WTC11 (cell line): ENCODE measurements around the gene HIGD1B. TPM values are rescaled to one million over a fixed set of nuclear protein-coding genes. Genes with fewer than 3 reads are reported as not detected.

Source experiments
- ATAC-seq: fragments of 200-7000 bp; cut with Tn5 transposase; 2 replicates; pipeline ENCODE4 v1.10.0; 2021; ENCODE audit warnings: mild to moderate bottlenecking, moderate library complexity
- CTCF ChIA-PET: fragments of 300-600 bp; sonication (Branson Sonifier 250); formaldehyde crosslinking; loops from one replicate; lab custom pipeline; 2021; ENCODE audit warnings: antibody characterized with exemption; lab: Charles Lee
- POLR2A ChIA-PET: fragments of 350-600 bp; sonication (Branson Sonifier 250); formaldehyde crosslinking; loops from one replicate; lab custom pipeline; 2021; ENCODE audit warnings: antibody characterized with exemption; lab: Charles Lee
- DNase-seq: peaks from one replicate; pipeline ENCODE4 v3.0.0; 2021; ENCODE audit warnings: low spot score
- H3K27ac Mint-ChIP-seq: 2 replicates; pipeline ENCODE4 v1.8.0; 2021; ENCODE audit warnings: mixed read lengths
- H3K27me3 Mint-ChIP-seq: 2 replicates; pipeline ENCODE4 v1.8.0; 2021; ENCODE audit warnings: low read depth, mild to moderate bottlenecking, moderate library complexity, mixed read lengths
- H3K36me3 Mint-ChIP-seq: 2 replicates; pipeline ENCODE4 v1.8.0; 2021; ENCODE audit warnings: mixed read lengths
- H3K4me1 Mint-ChIP-seq: 2 replicates; pipeline ENCODE4 v1.8.0; 2022; ENCODE audit warnings: mixed read lengths
- H3K4me3 Mint-ChIP-seq: 2 replicates; pipeline ENCODE4 v1.8.0; 2021; ENCODE audit warnings: mild to moderate bottlenecking, moderate library complexity, mixed read lengths
- H3K9me3 Mint-ChIP-seq: 2 replicates; pipeline ENCODE4 v1.8.0; 2021; ENCODE audit warnings: mixed read lengths
- ATF1 ChIP-seq: sonication (generic); formaldehyde crosslinking; IDR thresholded peaks from 2 replicates; pipeline ENCODE4 v1.8.1; 2023; ENCODE audit warnings: mild to moderate bottlenecking, moderate library complexity, missing genetic modification reagents
- CBFB ChIP-seq: sonication (generic); formaldehyde crosslinking; IDR thresholded peaks from 2 replicates; pipeline ENCODE4 v1.8.1; 2022; ENCODE audit warnings: mild to moderate bottlenecking, low read depth, missing genetic modification reagents
- CREB1 ChIP-seq: sonication (generic); formaldehyde crosslinking; IDR thresholded peaks from 2 replicates; pipeline ENCODE4 v1.8.0; 2023; ENCODE audit warnings: mild to moderate bottlenecking, missing genetic modification reagents
- CTCF ChIP-seq: fragments of 200-600 bp; IDR thresholded peaks from 2 replicates; pipeline ENCODE4 v1.8.0; 2022; ENCODE audit warnings: antibody characterized with exemption
- ELF4 ChIP-seq: sonication (generic); formaldehyde crosslinking; IDR thresholded peaks from 2 replicates; pipeline ENCODE4 v1.8.1; 2022; ENCODE audit warnings: low read depth, mild to moderate bottlenecking, moderate library complexity, missing genetic modification reagents
- FOXK1 ChIP-seq: sonication (generic); formaldehyde crosslinking; IDR thresholded peaks from 2 replicates; pipeline ENCODE4 v1.8.0; 2022; ENCODE audit warnings: mild to moderate bottlenecking, moderate library complexity, missing genetic modification reagents
- FOXP1 ChIP-seq: sonication (generic); formaldehyde crosslinking; IDR thresholded peaks from 2 replicates; pipeline ENCODE4 v1.8.0; 2022; ENCODE audit warnings: missing genetic modification reagents, mild to moderate bottlenecking, moderate library complexity, borderline replicate concordance
- GTF2I ChIP-seq: fragments of 250-450 bp; sonication (Bioruptor Pico); conservative IDR thresholded peaks from 2 replicates; pipeline ENCODE4 v1.4.0; 2021; ENCODE audit warnings: mild to moderate bottlenecking
- KAT7 ChIP-seq: sonication (generic); formaldehyde crosslinking; IDR thresholded peaks from 2 replicates; pipeline ENCODE4 v1.8.1; 2023; ENCODE audit warnings: missing genetic modification reagents, mild to moderate bottlenecking, borderline replicate concordance
- MAX ChIP-seq: sonication (generic); formaldehyde crosslinking; IDR thresholded peaks from 2 replicates; pipeline ENCODE4 v1.8.0; 2022; ENCODE audit warnings: mild to moderate bottlenecking, missing genetic modification reagents
- MYBL2 ChIP-seq: sonication (generic); formaldehyde crosslinking; IDR thresholded peaks from 2 replicates; pipeline ENCODE4 v1.8.1; 2023; ENCODE audit warnings: mild to moderate bottlenecking, moderate library complexity, missing genetic modification reagents
- NR1H2 ChIP-seq: sonication (generic); formaldehyde crosslinking; IDR thresholded peaks from 2 replicates; pipeline ENCODE4 v1.9.0; 2021; ENCODE audit warnings: mild to moderate bottlenecking, moderate library complexity, missing genetic modification reagents
- SMAD3 ChIP-seq: sonication (generic); formaldehyde crosslinking; IDR thresholded peaks from 2 replicates; pipeline ENCODE4 v1.8.0; 2022; ENCODE audit warnings: missing genetic modification reagents, mild to moderate bottlenecking, borderline replicate concordance
- SMAD4 ChIP-seq: sonication (generic); formaldehyde crosslinking; IDR thresholded peaks from 2 replicates; pipeline ENCODE4 v1.8.0; 2022; ENCODE audit warnings: mild to moderate bottlenecking, missing genetic modification reagents
- SOX15 ChIP-seq: fragments of 250-450 bp; sonication (Bioruptor Pico); IDR thresholded peaks from 2 replicates; pipeline ENCODE4 v1.9.0; 2021; ENCODE audit warnings: mild to moderate bottlenecking
- USF1 ChIP-seq: sonication (generic); formaldehyde crosslinking; IDR thresholded peaks from 2 replicates; pipeline ENCODE4 v1.8.0; 2022; ENCODE audit warnings: mild to moderate bottlenecking, missing genetic modification reagents
- ZBTB21 ChIP-seq: sonication (generic); formaldehyde crosslinking; IDR thresholded peaks from 2 replicates; pipeline ENCODE4 v1.8.1; 2023; ENCODE audit warnings: mild to moderate bottlenecking, missing genetic modification reagents, borderline replicate concordance
- ZNF121 ChIP-seq: sonication (generic); formaldehyde crosslinking; IDR thresholded peaks from 2 replicates; pipeline ENCODE4 v1.8.0; 2023; ENCODE audit warnings: missing genetic modification reagents
- ZNF263 ChIP-seq: sonication (generic); formaldehyde crosslinking; IDR thresholded peaks from 2 replicates; pipeline ENCODE4 v1.8.1; 2022; ENCODE audit warnings: low read depth, mild to moderate bottlenecking, moderate library complexity, missing genetic modification reagents
- ZNF317 ChIP-seq: sonication (generic); formaldehyde crosslinking; IDR thresholded peaks from 2 replicates; pipeline ENCODE4 v1.8.1; 2023; ENCODE audit warnings: low read depth, mild to moderate bottlenecking, moderate library complexity, missing genetic modification reagents, borderline replicate concordance
- ZNF396 ChIP-seq: fragments of 250-450 bp; sonication (Bioruptor Pico); IDR thresholded peaks from 2 replicates; pipeline ENCODE4 v1.8.0; 2021; ENCODE audit warnings: mild to moderate bottlenecking, moderate library complexity, borderline replicate concordance
- ZSCAN18 ChIP-seq: fragments of 250-450 bp; sonication (Bioruptor Pico); IDR thresholded peaks from 2 replicates; pipeline ENCODE4 v2.1.2; 2022; ENCODE audit warnings: mild to moderate bottlenecking, moderate library complexity
- total RNA-seq: library from RNA; stranded (reverse); gene quantifications from 3 replicates; pipeline ENCODE4 v1.2.3, GENCODE V29; 2021
- TF ChIP-seq, protein P1 (sequence below): sonication (generic); formaldehyde crosslinking; IDR thresholded peaks from 2 replicates; pipeline ENCODE4 v1.8.1; 2023; ENCODE audit warnings: mild to moderate bottlenecking, missing genetic modification reagents, moderate library complexity
- TF ChIP-seq, protein P2 (sequence below): sonication (generic); formaldehyde crosslinking; IDR thresholded peaks from 2 replicates; pipeline ENCODE4 v1.8.1; 2023; ENCODE audit warnings: mild to moderate bottlenecking, missing genetic modification reagents
- TF ChIP-seq, protein P3 (sequence below): sonication (generic); formaldehyde crosslinking; IDR thresholded peaks from 2 replicates; pipeline ENCODE4 v1.8.1; 2023; ENCODE audit warnings: mild to moderate bottlenecking, missing genetic modification reagents

Gene HIGD1B
- total RNA-seq, 1 experiment from 2014 or later: not detected

GRCh38 chr17:44830359-44831288 lies 17.1 kb upstream of the HIGD1B start:
- Mint-ChIP-seq H3K4me3 (peak overlapping the region; percentile 89), H3K4me1 (peaks cover 47% of the 10 kb centered on the region), H3K27me3 (peaks cover 6% of the 10 kb centered on the region), H3K9me3 (no peaks in the 10 kb centered on the region), H3K36me3 (no peaks in the 10 kb centered on the region), H3K27ac (peak overlapping the region; percentile 96)
- POLR2A ChIA-PET: interaction anchor here (0.6 kb wide), 1 partner anchor 60 kb away, joined by 6 read pairs; no protein-coding TSS in a partner anchor
- DNase-seq: peak; percentile 65
- peak; percentile 49 for ATAC-seq
- CTCF ChIA-PET: interaction anchor here (0.6 to 3.2 kb wide), 6 partner anchors 10 to 89 kb away, joined by 3 to 25 read pairs (median 4); no protein-coding TSS in a partner anchor
- TF ChIP-seq FOXP1 (CRISPR knock-in tag) (no peak), GTF2I (CRISPR knock-in tag) (no peak), ZSCAN18 (CRISPR knock-in tag) (no peak), ZBTB21 (no peak), ZNF396 (no peak), MAX (0 out of 2 replicates have a peak, but pooled peaks have one; percentile 29), ELF4 (no peak), SOX15 (CRISPR knock-in tag) (no peak), CREB1 (no peak), NR1H2 (no peak), CTCF (no peak), CBFB (no peak), KAT7 (CRISPR knock-in tag) (0 out of 2 replicates have a peak, but pooled peaks have one; percentile 7), USF1 (peak; percentile 38; the same call in 1 of the 2 replicates), ZNF317 (CRISPR knock-in tag) (no peak), FOXK1 (CRISPR knock-in tag) (no peak), ATF1 (CRISPR knock-in tag) (no peak), MYBL2 (CRISPR knock-in tag) (0 out of 2 replicates have a peak, but pooled peaks have one; percentile 15), SMAD3 (CRISPR knock-in tag) (no peak), ZNF121 (CRISPR knock-in tag) (no peak), SMAD4 (CRISPR knock-in tag) (no peak), ZNF263 (CRISPR knock-in tag) (no peak)
- TF ChIP-seq, protein P1, sequence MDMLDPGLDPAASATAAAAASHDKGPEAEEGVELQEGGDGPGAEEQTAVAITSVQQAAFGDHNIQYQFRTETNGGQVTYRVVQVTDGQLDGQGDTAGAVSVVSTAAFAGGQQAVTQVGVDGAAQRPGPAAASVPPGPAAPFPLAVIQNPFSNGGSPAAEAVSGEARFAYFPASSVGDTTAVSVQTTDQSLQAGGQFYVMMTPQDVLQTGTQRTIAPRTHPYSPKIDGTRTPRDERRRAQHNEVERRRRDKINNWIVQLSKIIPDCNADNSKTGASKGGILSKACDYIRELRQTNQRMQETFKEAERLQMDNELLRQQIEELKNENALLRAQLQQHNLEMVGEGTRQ: peak; percentile 57; the same call in 1 of the 2 replicates
- TF ChIP-seq, protein P2, sequence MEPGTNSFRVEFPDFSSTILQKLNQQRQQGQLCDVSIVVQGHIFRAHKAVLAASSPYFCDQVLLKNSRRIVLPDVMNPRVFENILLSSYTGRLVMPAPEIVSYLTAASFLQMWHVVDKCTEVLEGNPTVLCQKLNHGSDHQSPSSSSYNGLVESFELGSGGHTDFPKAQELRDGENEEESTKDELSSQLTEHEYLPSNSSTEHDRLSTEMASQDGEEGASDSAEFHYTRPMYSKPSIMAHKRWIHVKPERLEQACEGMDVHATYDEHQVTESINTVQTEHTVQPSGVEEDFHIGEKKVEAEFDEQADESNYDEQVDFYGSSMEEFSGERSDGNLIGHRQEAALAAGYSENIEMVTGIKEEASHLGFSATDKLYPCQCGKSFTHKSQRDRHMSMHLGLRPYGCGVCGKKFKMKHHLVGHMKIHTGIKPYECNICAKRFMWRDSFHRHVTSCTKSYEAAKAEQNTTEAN (CRISPR knock-in tag): no peak
- TF ChIP-seq, protein P3, sequence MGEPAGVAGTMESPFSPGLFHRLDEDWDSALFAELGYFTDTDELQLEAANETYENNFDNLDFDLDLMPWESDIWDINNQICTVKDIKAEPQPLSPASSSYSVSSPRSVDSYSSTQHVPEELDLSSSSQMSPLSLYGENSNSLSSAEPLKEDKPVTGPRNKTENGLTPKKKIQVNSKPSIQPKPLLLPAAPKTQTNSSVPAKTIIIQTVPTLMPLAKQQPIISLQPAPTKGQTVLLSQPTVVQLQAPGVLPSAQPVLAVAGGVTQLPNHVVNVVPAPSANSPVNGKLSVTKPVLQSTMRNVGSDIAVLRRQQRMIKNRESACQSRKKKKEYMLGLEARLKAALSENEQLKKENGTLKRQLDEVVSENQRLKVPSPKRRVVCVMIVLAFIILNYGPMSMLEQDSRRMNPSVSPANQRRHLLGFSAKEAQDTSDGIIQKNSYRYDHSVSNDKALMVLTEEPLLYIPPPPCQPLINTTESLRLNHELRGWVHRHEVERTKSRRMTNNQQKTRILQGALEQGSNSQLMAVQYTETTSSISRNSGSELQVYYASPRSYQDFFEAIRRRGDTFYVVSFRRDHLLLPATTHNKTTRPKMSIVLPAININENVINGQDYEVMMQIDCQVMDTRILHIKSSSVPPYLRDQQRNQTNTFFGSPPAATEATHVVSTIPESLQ (CRISPR knock-in tag): no peak
